ENCODE results near the gene NOTCH2.

GRCh38 chr1:119898530-119898929 is 170.9 kb downstream of the NOTCH2 start:
- TF ChIP-seq CTCF (IDR thresholded peaks at IDR 0.05) (no peak), POLR2A (IDR thresholded peaks at IDR 0.05) (no peak)

All from adrenal gland (tissue), 5 donors.